ENCODE results near the gene TMEM269. TPM values are rescaled to one million over a fixed set of nuclear protein-coding genes. Genes with fewer than 3 reads are reported as not detected.

Gene TMEM269
- polyA plus RNA-seq, 1 donor (not counting 4 experiments of a cell fraction or from before 2014, with no cell fraction given) = 0.12 TPM

- TF ChIP-seq EZH2 (IDR thresholded peaks at IDR 0.05; ENCODE audit: low read length) (no peak), CTCF (optimal IDR thresholded peaks at IDR 0.05 in 1 of 3, IDR thresholded peaks at IDR 0.05 in 1 of 3, conservative IDR thresholded peaks at IDR 0.05 in 1 of 3; ENCODE audit: extremely low read depth in 1 of 3, insufficient read depth in 2 of 3, low read length in 3 of 3) (no peak)
- Histone ChIP-seq H3K4me3 (ENCODE audit: control insufficient read depth in 2 of 3, extremely low read depth in 1 of 3, insufficient read depth in 2 of 3, low read depth in 1 of 3, low read length in 3 of 3) (no peak overlapping the region), H2AFZ (ENCODE audit: control insufficient read depth, low read length) (no peak overlapping the region), H3K4me2 (ENCODE audit: control insufficient read depth, extremely low read depth, insufficient read depth, low read depth, low read length) (no peak overlapping the region), H4K20me1 (ENCODE audit: control insufficient read depth, extremely low read depth, insufficient read depth, low read length) (no peaks in the 10 kb centered on the region), H3K27ac (ENCODE audit: control insufficient read depth, insufficient read depth, low read length) (no peak overlapping the region), H3K9ac (ENCODE audit: control insufficient read depth, extremely low read depth, insufficient read depth, low read length) (no peak overlapping the region), H3K9me1 (ENCODE audit: control insufficient read depth, extremely low read depth, insufficient read depth, low read length) (no peaks in the 10 kb centered on the region), H3K36me3 (ENCODE audit: control insufficient read depth in 2 of 2, extremely low read depth in 1 of 2, insufficient read depth in 2 of 2, low read length in 2 of 2) (peaks cover 10 to 40% of the 10 kb centered on the region in 2 experiments), H3K79me2 (ENCODE audit: control insufficient read depth, insufficient read depth, low read length) (no peaks in the 10 kb centered on the region), H3K9me3 (ENCODE audit: control insufficient read depth, low read depth, low read length) (no peaks in the 10 kb centered on the region), H3K27me3 (ENCODE audit: control insufficient read depth, extremely low read depth, insufficient read depth, low read length) (peaks cover 5% of the 10 kb centered on the region), H3K4me1 (ENCODE audit: control insufficient read depth, extremely low read depth, insufficient read depth, low read length) (peaks cover 4% of the 10 kb centered on the region)
- dilution Hi-C loops (cut with MboI; ENCODE audit: extremely low pct_ligation_motif_present, low sequenced_read_pairs) = no loop called here
- DNase-seq (ENCODE audit: low read depth, low spot score) = no peak
- FAIRE-seq = no peak
Measured at GRCh38 chr1:42780176-42780575, 4.6 kb upstream of the TMEM269 start.

GRCh38 chr1:42783092-42783491, 1.7 kb upstream of the TMEM269 start:
- no peaks in the 10 kb centered on the region for H3K9me3 ChIP-seq (ENCODE audit: control insufficient read depth, low read depth, low read length)
- H3K27ac ChIP-seq (ENCODE audit: control insufficient read depth, insufficient read depth, low read length) = no peak overlapping the region
- H3K79me2 ChIP-seq (ENCODE audit: control insufficient read depth, insufficient read depth, low read length) = no peaks in the 10 kb centered on the region
- H3K4me3 ChIP-seq (ENCODE audit: control insufficient read depth in 2 of 3, extremely low read depth in 1 of 3, insufficient read depth in 2 of 3, low read depth in 1 of 3, low read length in 3 of 3) = no peak overlapping the region
- no peak overlapping the region for H2AFZ ChIP-seq (ENCODE audit: control insufficient read depth, low read length)
- H3K9me1 ChIP-seq (ENCODE audit: control insufficient read depth, extremely low read depth, insufficient read depth, low read length) = no peaks in the 10 kb centered on the region
- no peaks in the 10 kb centered on the region for H4K20me1 ChIP-seq (ENCODE audit: control insufficient read depth, extremely low read depth, insufficient read depth, low read length)
- FAIRE-seq = no peak
- H3K4me2 ChIP-seq (ENCODE audit: control insufficient read depth, extremely low read depth, insufficient read depth, low read depth, low read length) = no peak overlapping the region
- no peak for TF ChIP-seq EZH2 (IDR thresholded peaks at IDR 0.05; ENCODE audit: low read length)
- TF ChIP-seq CTCF (optimal IDR thresholded peaks at IDR 0.05 in 1 of 3, IDR thresholded peaks at IDR 0.05 in 1 of 3, conservative IDR thresholded peaks at IDR 0.05 in 1 of 3; ENCODE audit: extremely low read depth in 1 of 3, insufficient read depth in 2 of 3, low read length in 3 of 3) = no peak
- peaks cover 11% of the 10 kb centered on the region for H3K27me3 ChIP-seq (ENCODE audit: control insufficient read depth, extremely low read depth, insufficient read depth, low read length)
- H3K36me3 ChIP-seq (ENCODE audit: control insufficient read depth in 2 of 2, extremely low read depth in 1 of 2, insufficient read depth in 2 of 2, low read length in 2 of 2) = peaks cover 1 to 19% of the 10 kb centered on the region in 2 experiments
- H3K9ac ChIP-seq (ENCODE audit: control insufficient read depth, extremely low read depth, insufficient read depth, low read length) = no peak overlapping the region
- peaks cover 4% of the 10 kb centered on the region for H3K4me1 ChIP-seq (ENCODE audit: control insufficient read depth, extremely low read depth, insufficient read depth, low read length)
- dilution Hi-C loops (cut with MboI; ENCODE audit: extremely low pct_ligation_motif_present, low sequenced_read_pairs) = no loop called here
- no peak for DNase-seq (ENCODE audit: low read depth, low spot score)
